PC-3 (cell line): ENCODE data around the gene MAGEA12. TPM values are rescaled to one million over a fixed set of nuclear protein-coding genes. Genes with fewer than 3 reads are reported as not detected.
"Not testable (repeated sequence)": the region's sequence is repeated elsewhere in the genome, so short reads cannot be mapped to it uniquely, and the experiment has no call there.

Experiments
- ATAC-seq: fragments of 200-7000 bp; cut with Tn5 transposase; 2 replicates; pipeline ENCODE4 v1.9.1; 2020; ENCODE audit warnings: mild to moderate bottlenecking, moderate library complexity
- BruUV-seq: library from RNA; stranded (reverse); fragments of 400-500 nt; replicated peaks from 2 replicates; lab custom pipeline; 2021; lab: Mats Ljungman, UMichigan
- CTCF ChIA-PET: fragments of 300-600 bp; sonication (Branson Sonifier 250); formaldehyde crosslinking; loops from one replicate; lab custom pipeline; 2022; ENCODE audit warnings: antibody characterized with exemption; lab: Charles Lee
- POLR2A ChIA-PET: fragments of 300-600 bp; sonication (Branson Sonifier 250); formaldehyde crosslinking; loops from one replicate; lab custom pipeline; 2022; ENCODE audit warnings: antibody characterized with exemption; ENCODE audit not compliant: unreplicated experiment; lab: Charles Lee
- DNase-seq: peaks from one replicate; pipeline ENCODE4 v3.0.0-alpha.2; 2015
- H2AFZ ChIP-seq: fragments of 300-600 bp; sonication (generic); 2 replicates; pipeline ENCODE4 v1.6.0; 2016; ENCODE audit warnings: antibody characterized with exemption, low read length
- H3F3A ChIP-seq: fragments of 300-600 bp; sonication (generic); one replicate; pipeline ENCODE4 v1.6.0; 2017; ENCODE audit warnings: antibody characterized with exemption, low read length, control low read depth, mild to moderate bottlenecking; ENCODE audit not compliant: unreplicated experiment
- H3K27ac ChIP-seq: fragments of 300-600 bp; sonication (generic); 2 replicates; pipeline ENCODE4 v1.5.1; 2016; ENCODE audit warnings: mild to moderate bottlenecking, low read length
- H3K27me3 ChIP-seq: fragments of 300-600 bp; sonication (generic); 2 replicates; pipeline ENCODE4 v1.6.1; 2016; ENCODE audit warnings: low read length, mixed read lengths
- H3K36me3 ChIP-seq: fragments of 300-600 bp; sonication (generic); 2 replicates; pipeline ENCODE4 v1.6.1; 2016; ENCODE audit warnings: low read depth, mixed run types, low read length, mixed read lengths
- H3K4me1 ChIP-seq: fragments of 300-600 bp; sonication (generic); 2 replicates; pipeline ENCODE4 v1.5.1; 2016; ENCODE audit warnings: low read length; ENCODE audit not compliant: insufficient read depth
- H3K4me2 ChIP-seq: fragments of 300-600 bp; sonication (generic); 2 replicates; pipeline ENCODE4 v1.6.0; 2016; ENCODE audit warnings: low read length
- H3K4me3 ChIP-seq: fragments of 300-600 bp; sonication (generic); 2 replicates; pipeline ENCODE4 v1.5.1; 2016; ENCODE audit warnings: mild to moderate bottlenecking, low read length, mixed read lengths
- H3K79me2 ChIP-seq: fragments of 300-600 bp; sonication (generic); 2 replicates; pipeline ENCODE4 v1.6.1; 2017; ENCODE audit warnings: low read length, mixed read lengths
- H3K9ac ChIP-seq: fragments of 300-600 bp; sonication (generic); 2 replicates; pipeline ENCODE4 v1.6.0; 2016; ENCODE audit warnings: mild to moderate bottlenecking, low read length
- H3K9me2 ChIP-seq: fragments of 300-600 bp; sonication (generic); replicated peaks from 2 replicates; pipeline ENCODE4 v1.6.1; 2016; ENCODE audit warnings: mixed run types, low read length, mixed read lengths
- H3K9me3 ChIP-seq: fragments of 300-600 bp; sonication (generic); 2 replicates; pipeline ENCODE4 v1.6.1; 2016; ENCODE audit warnings: low read length, mixed read lengths
- H4K20me1 ChIP-seq: fragments of 300-600 bp; sonication (generic); 2 replicates; pipeline ENCODE4 v1.6.1; 2016; ENCODE audit warnings: low read length, mixed read lengths
- CTCF ChIP-seq: fragments of 300-600 bp; sonication (generic); conservative IDR thresholded peaks from 2 replicates; pipeline ENCODE4 v1.5.1; 2017; ENCODE audit warnings: antibody characterized with exemption, low read depth, mild to moderate bottlenecking, low read length
- EZH2 ChIP-seq: fragments of 300-600 bp; sonication (generic); IDR thresholded peaks from one replicate; pipeline ENCODE4 v1.6.1; 2017; ENCODE audit warnings: antibody characterized with exemption, mild to moderate bottlenecking, low read length; ENCODE audit not compliant: unreplicated experiment
- EZH2phosphoT487 ChIP-seq: fragments of 300-600 bp; sonication (generic); IDR thresholded peaks from 2 replicates; pipeline ENCODE4 v1.6.1; 2018; ENCODE audit warnings: mild to moderate bottlenecking, antibody characterized with exemption, low read length, borderline replicate concordance
- intact Hi-C: fragments of 100-400 bp; cut with micrococcal nuclease; formaldehyde crosslinking; loops from 2 replicates; pipeline ENCODE4 v1.9.0; 2023
- total RNA-seq: library from RNA; depleted of rRNA; stranded (reverse); fragments of >200 nt; gene quantifications from 2 replicates; pipeline ENCODE4 v1.2.3, GENCODE V29; 2014

The MAGEA12 gene
- total RNA-seq, 1 experiment from 2014 or later: 0.29 TPM

GRCh38 chrX:152713195-152713594, 20.4 kb upstream of the MAGEA12 start:
- H3K27ac ChIP-seq, H3K4me1 ChIP-seq, H3K4me3 ChIP-seq, intact Hi-C loops, H3K9me2 ChIP-seq, H2AFZ ChIP-seq, H3K9ac ChIP-seq, H4K20me1 ChIP-seq, BruUV-seq, H3K27me3 ChIP-seq, H3K79me2 ChIP-seq, H3F3A ChIP-seq, ATAC-seq, CTCF ChIA-PET, POLR2A ChIA-PET, DNase-seq, H3K4me2 ChIP-seq, H3K36me3 ChIP-seq, H3K9me3 ChIP-seq: not testable (repeated sequence)

- DNase-seq, H3K27me3 ChIP-seq, H3K9me2 ChIP-seq, H3F3A ChIP-seq, H3K27ac ChIP-seq, H3K4me3 ChIP-seq, H3K9ac ChIP-seq, H3K36me3 ChIP-seq, H3K4me1 ChIP-seq, H2AFZ ChIP-seq, ATAC-seq, BruUV-seq, CTCF ChIA-PET, H4K20me1 ChIP-seq, H3K4me2 ChIP-seq, intact Hi-C loops, POLR2A ChIA-PET, H3K9me3 ChIP-seq, H3K79me2 ChIP-seq: not testable (repeated sequence)
These were observed 19.5 kb upstream of the MAGEA12 start, which contains the start of gene MAGEA2B for GRCh38 chrX:152713815-152714787. Gene MAGEA2B, plus strand, starts transcription at chrX:152714628. Its CDS starts 2,479 bp downstream, at chrX:152717107.

GRCh38 chrX:152725409-152725808, 8.1 kb upstream of the MAGEA12 start:
- H3K4me1 ChIP-seq: no peaks in the 10 kb centered on the region
- no peak overlapping the region for H3K9ac ChIP-seq
- H3F3A ChIP-seq: no peaks in the 10 kb centered on the region
- H3K79me2 ChIP-seq: no peaks in the 10 kb centered on the region
- H2AFZ ChIP-seq: no peak overlapping the region
- H3K9me3 ChIP-seq: no peaks in the 10 kb centered on the region
- intact Hi-C loops: no loop called here
- no TSS peak for BruUV-seq
- no peaks in the 10 kb centered on the region for H4K20me1 ChIP-seq
- no peak overlapping the region for H3K4me3 ChIP-seq
- ATAC-seq: no peak
- H3K27ac ChIP-seq: no peak overlapping the region
- TF ChIP-seq EZH2 (no peak), EZH2phosphoT487 (no peak), CTCF (no peak)
- POLR2A ChIA-PET: no interaction called here
- CTCF ChIA-PET: no interaction called here
- no peak for DNase-seq
- no peaks in the 10 kb centered on the region for H3K36me3 ChIP-seq
- H3K4me2 ChIP-seq: no peak overlapping the region
- H3K27me3 ChIP-seq: peaks cover 10% of the 10 kb centered on the region
- H3K9me2 ChIP-seq: no peaks in the 10 kb centered on the region

GRCh38 chrX:152734143-152734858, 744 bp downstream of the MAGEA12 start:
- H4K20me1 ChIP-seq, H3K9me3 ChIP-seq, DNase-seq, H3K9ac ChIP-seq, BruUV-seq, H3K4me1 ChIP-seq, POLR2A ChIA-PET, H3K4me3 ChIP-seq, intact Hi-C loops, H3K27ac ChIP-seq, H2AFZ ChIP-seq, H3K4me2 ChIP-seq, CTCF ChIA-PET, H3K79me2 ChIP-seq, H3F3A ChIP-seq, H3K36me3 ChIP-seq, ATAC-seq, H3K9me2 ChIP-seq: not testable (repeated sequence)
- peaks cover 31% of the 10 kb centered on the region for H3K27me3 ChIP-seq
